SH-SY5Y (cell line): ENCODE results near the gene POU6F2.

Source experiments
- GATA2 ChIP-seq: IDR thresholded peaks from 2 replicates; pipeline ENCODE4 v1.6.1; 2011; ENCODE audit warnings: mild to moderate bottlenecking, low read depth, low read length
- GATA3 ChIP-seq: IDR thresholded peaks from 2 replicates; pipeline ENCODE4 v1.6.1; 2011; ENCODE audit warnings: low read depth, mild to moderate bottlenecking, low read length, moderate library complexity

DNA sequence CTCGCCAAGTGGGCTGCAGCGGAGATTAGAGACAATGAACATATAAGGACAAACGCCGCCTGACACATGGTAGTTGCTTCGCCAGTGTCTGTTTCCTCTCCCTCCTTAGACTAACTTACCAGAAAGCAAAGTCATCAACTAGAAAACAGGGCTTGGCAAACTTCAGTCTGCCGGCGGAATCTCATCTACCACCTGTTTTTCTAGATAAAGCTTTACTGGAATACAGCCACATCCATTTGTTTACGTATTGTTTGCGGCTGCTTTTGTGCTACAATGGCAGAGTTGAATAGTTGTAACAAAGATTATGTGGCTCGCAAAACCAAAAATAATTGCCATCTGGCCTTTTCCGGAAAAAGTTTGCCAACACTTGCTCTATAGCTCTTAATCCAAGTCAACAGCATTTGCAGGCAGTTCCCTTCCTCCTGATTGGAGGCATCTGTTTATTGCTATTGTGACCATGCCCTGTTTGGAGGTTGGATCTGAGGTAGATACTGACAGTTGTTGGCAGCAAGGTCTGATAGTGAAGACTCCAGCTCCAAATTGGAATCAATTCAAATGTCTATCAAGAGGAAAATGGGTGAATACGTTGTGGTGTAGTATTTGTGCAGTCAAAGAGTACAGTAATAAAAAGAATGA is 260.6 kb downstream of the POU6F2 start:
- TF ChIP-seq GATA2 (no peak), GATA3 (no peak)
